Measurements from ENCODE around the gene FXYD5.

Gene FXYD5

GRCh38 chr19:35157431-35157830 is 2.9 kb downstream of the FXYD5 start:
- DNase-seq (ENCODE audit: low read depth), result no peak

- DNase-seq (ENCODE audit: low read depth), result no peak
These were observed 5.1 kb downstream of the FXYD5 start for GRCh38 chr19:35159606-35160005.

- no peak for DNase-seq (ENCODE audit: low read depth)
These were observed 6.3 kb downstream of the FXYD5 start for GRCh38 chr19:35160629-35161433.

GRCh38 chr19:35161434-35161743 is 6.9 kb downstream of the FXYD5 start:
- no peak for DNase-seq (ENCODE audit: low read depth)

- DNase-seq (ENCODE audit: low read depth), result no peak
These were observed 8.2 kb downstream of the FXYD5 start for GRCh38 chr19:35162471-35163326.

- DNase-seq (ENCODE audit: low read depth), result no peak
These were observed 9.9 kb downstream of the FXYD5 start for GRCh38 chr19:35164418-35164817.

GRCh38 chr19:35165200-35166058 is 10.9 kb downstream of the FXYD5 start:
- DNase-seq (ENCODE audit: low read depth), result no peak

- DNase-seq (ENCODE audit: low read depth), result no peak
These were observed 11.8 kb downstream of the FXYD5 start for GRCh38 chr19:35166100-35167063.

- DNase-seq (ENCODE audit: low read depth), result no peak
These were observed 12.9 kb downstream of the FXYD5 start for GRCh38 chr19:35167251-35168119.

- no peak for DNase-seq (ENCODE audit: low read depth)
These were observed 13.7 kb downstream of the FXYD5 start for GRCh38 chr19:35168196-35168595.

GRCh38 chr19:35169221-35169995 is 14.9 kb downstream of the FXYD5 start:
- DNase-seq (ENCODE audit: low read depth), result no peak

GRCh38 chr19:35170359-35171061 is 16.0 kb downstream of the FXYD5 start:
- no peak for DNase-seq (ENCODE audit: low read depth)

- no peak for DNase-seq (ENCODE audit: low read depth)
These were observed 17.2 kb downstream of the FXYD5 start for GRCh38 chr19:35171730-35172129.

GRCh38 chr19:35174226-35174625 is 19.7 kb downstream of the FXYD5 start:
- no peak for DNase-seq (ENCODE audit: low read depth)

GRCh38 chr19:35176181-35176570 is 21.6 kb downstream of the FXYD5 start:
- DNase-seq (ENCODE audit: low read depth), result no peak

- no peak for DNase-seq (ENCODE audit: low read depth)
These were observed 23.1 kb downstream of the FXYD5 start for GRCh38 chr19:35177377-35178274.

GRCh38 chr19:35178701-35179100 is 24.2 kb downstream of the FXYD5 start:
- no peak for DNase-seq (ENCODE audit: low read depth)

- no peak for DNase-seq (ENCODE audit: low read depth)
These were observed 25.3 kb downstream of the FXYD5 start for GRCh38 chr19:35179830-35180229.
